K562 (cell line): ENCODE results near the gene MVP. TPM values are rescaled to one million over a fixed set of nuclear protein-coding genes. Genes with fewer than 3 reads are reported as not detected.

Experiments
- ATF7 ChIP-seq: fragments of 450-650 bp; IDR thresholded peaks from 2 replicates; pipeline ENCODE4 v1.7.1; 2014; ENCODE audit warnings: mild to moderate bottlenecking, moderate library complexity
- BDP1 ChIP-seq: IDR thresholded peaks from 3 replicates; pipeline ENCODE4 v1.6.1; 2011; ENCODE audit not compliant: insufficient read length, insufficient read depth
- CXXC5 ChIP-seq: fragments of 250-450 bp; sonication (Bioruptor Pico); IDR thresholded peaks from 2 replicates; pipeline ENCODE4 v1.8.0; 2022; ENCODE audit warnings: inconsistent platforms, mild to moderate bottlenecking, moderate library complexity
- ESRRA ChIP-seq: fragments of 450-650 bp; IDR thresholded peaks from 2 replicates; pipeline ENCODE4 v1.6.1; 2014; ENCODE audit warnings: low read depth, mild to moderate bottlenecking, moderate library complexity, borderline replicate concordance
- GATAD2B ChIP-seq: fragments of 450-650 bp; IDR thresholded peaks from 2 replicates; pipeline ENCODE4 v1.6.1; 2017; ENCODE audit warnings: mild to moderate bottlenecking, borderline replicate concordance
- HMG20A ChIP-seq: fragments of 450-650 bp; formaldehyde crosslinking; conservative IDR thresholded peaks from 2 replicates; pipeline ENCODE4 v1.4.0; 2020; ENCODE audit warnings: mild to moderate bottlenecking, mixed read lengths
- HNRNPK ChIP-seq: fragments of 200-400 bp; formaldehyde crosslinking; IDR thresholded peaks from one replicate; pipeline ENCODE4 v1.6.1; 2018; ENCODE audit warnings: mild to moderate bottlenecking, low read depth, low read length; ENCODE audit not compliant: poor library complexity, severe bottlenecking
- MCM7 ChIP-seq, 2 experiments: fragments of 450-650 bp; IDR thresholded peaks; 2 replicates each; pipeline ENCODE4 v1.6.1; 2016 to 2018
- NCOA4 ChIP-seq: fragments of 450-650 bp; IDR thresholded peaks from 2 replicates; pipeline ENCODE4 v1.6.1; 2018; ENCODE audit warnings: mild to moderate bottlenecking; ENCODE audit not compliant: partially characterized antibody
- POLR2AphosphoS5 ChIP-seq: IDR thresholded peaks from 2 replicates; pipeline ENCODE4 v1.6.1; 2011; ENCODE audit warnings: mild to moderate bottlenecking, low read depth, low read length, moderate library complexity; ENCODE audit not compliant: control insufficient read depth, insufficient read depth
- POLR2B ChIP-seq: fragments of 450-650 bp; IDR thresholded peaks from 2 replicates; pipeline ENCODE4 v1.6.1; 2018; ENCODE audit warnings: low read depth; ENCODE audit not compliant: partially characterized antibody
- SREBF1 ChIP-seq: fragments of 150-350 bp; IDR thresholded peaks from 2 replicates; pipeline ENCODE4 v1.6.1; 2014; ENCODE audit warnings: antibody characterized with exemption, low read depth, low read length, borderline replicate concordance
- TAF7 ChIP-seq: fragments of 450-650 bp; IDR thresholded peaks from 2 replicates; pipeline ENCODE4 v1.6.1; 2016; ENCODE audit warnings: missing genetic modification characterization, missing compliant biosample characterization
- TBL1XR1 ChIP-seq, 2 experiments: IDR thresholded peaks; 2 replicates each; pipeline ENCODE4 v1.6.1; 2012; ENCODE audit warnings: improper control_type of control experiment in 2 of 2, low read length in 2 of 2, mild to moderate bottlenecking in 1 of 2
- ZBTB8A ChIP-seq: fragments of 450-650 bp; IDR thresholded peaks from 2 replicates; pipeline ENCODE4 v1.6.1; 2018; ENCODE audit warnings: mild to moderate bottlenecking, moderate library complexity; ENCODE audit not compliant: partially characterized antibody
- ZFP1 ChIP-seq: fragments of 450-650 bp; formaldehyde crosslinking; IDR thresholded peaks from 2 replicates; pipeline ENCODE4 v1.4.0; 2020; ENCODE audit warnings: mild to moderate bottlenecking, mixed read lengths
- polyA plus RNA-seq, 8 experiments: library from polyadenylated mRNA; depleted of rRNA in 4 of 8; stranded (reverse) in 5 of 8; unstranded in 3 of 8; fragments of >200 nt; fragmentation: Nextera tagmentation in 2 of 8; fragmentation: Illumina TruSeq in 1 of 8; extraction: Ambion mirVana in 2 of 8; extraction: Trizol in 1 of 8; gene quantifications; 2 replicates each; pipeline versions ENCODE4 v1.2.1 to v1.2.3, GENCODE V29; 2011 to 2014; ENCODE audit warnings: inconsistent platforms in 1 of 8, missing spikeins in 1 of 8
- total RNA-seq, 7 experiments: library from RNA; depleted of rRNA in 6 of 7; stranded (reverse); fragments of >200 nt in 6 of 7; fragmentation: Illumina TruSeq in 2 of 7; extraction: Trizol in 2 of 7; gene quantifications; 2 replicates each; pipeline versions ENCODE4 v1.2.1 to v1.2.3, GENCODE V29; 2011 to 2021; ENCODE audit warnings: low replicate concordance in 1 of 7
- TF ChIP-seq, protein P1 (sequence below): sonication (generic); formaldehyde crosslinking; IDR thresholded peaks from 2 replicates; pipeline ENCODE4 v1.8.1; 2022; ENCODE audit warnings: missing genetic modification reagents
- TF ChIP-seq, protein P2 (sequence below), 2 experiments: fragments of 200-800 bp in 1 of 2; sonication (Bioruptor generic) in 1 of 2; sonication (generic) in 1 of 2; formaldehyde crosslinking in 1 of 2; IDR thresholded peaks in 1 of 2; conservative IDR thresholded peaks in 1 of 2; 2 replicates each; pipeline versions ENCODE4 v1.5.0 to v1.6.1; 2016 to 2020; ENCODE audit warnings: missing compliant biosample characterization in 1 of 2, missing genetic modification characterization in 1 of 2, missing genetic modification reagents in 1 of 2
- TF ChIP-seq, protein P3 (sequence below), 2 experiments: fragments of 450-650 bp; conservative IDR thresholded peaks; 2 replicates each; pipeline ENCODE4 v1.6.1; 2017; ENCODE audit warnings: mild to moderate bottlenecking in 2 of 2, moderate library complexity in 2 of 2
- TF ChIP-seq, protein P4 (sequence below): fragments of 450-650 bp; formaldehyde crosslinking; IDR thresholded peaks from 2 replicates; pipeline ENCODE4 v1.4.0; 2022; ENCODE audit warnings: missing genetic modification characterization

Gene MVP
- total and polyA plus RNA-seq, 9 of the 15 experiments (the other 6 are each of a cell fraction or from before 2014, with no cell fraction given), result 0.39 to 1.9 (median 0.76) TPM; not detected in 2

DNA sequence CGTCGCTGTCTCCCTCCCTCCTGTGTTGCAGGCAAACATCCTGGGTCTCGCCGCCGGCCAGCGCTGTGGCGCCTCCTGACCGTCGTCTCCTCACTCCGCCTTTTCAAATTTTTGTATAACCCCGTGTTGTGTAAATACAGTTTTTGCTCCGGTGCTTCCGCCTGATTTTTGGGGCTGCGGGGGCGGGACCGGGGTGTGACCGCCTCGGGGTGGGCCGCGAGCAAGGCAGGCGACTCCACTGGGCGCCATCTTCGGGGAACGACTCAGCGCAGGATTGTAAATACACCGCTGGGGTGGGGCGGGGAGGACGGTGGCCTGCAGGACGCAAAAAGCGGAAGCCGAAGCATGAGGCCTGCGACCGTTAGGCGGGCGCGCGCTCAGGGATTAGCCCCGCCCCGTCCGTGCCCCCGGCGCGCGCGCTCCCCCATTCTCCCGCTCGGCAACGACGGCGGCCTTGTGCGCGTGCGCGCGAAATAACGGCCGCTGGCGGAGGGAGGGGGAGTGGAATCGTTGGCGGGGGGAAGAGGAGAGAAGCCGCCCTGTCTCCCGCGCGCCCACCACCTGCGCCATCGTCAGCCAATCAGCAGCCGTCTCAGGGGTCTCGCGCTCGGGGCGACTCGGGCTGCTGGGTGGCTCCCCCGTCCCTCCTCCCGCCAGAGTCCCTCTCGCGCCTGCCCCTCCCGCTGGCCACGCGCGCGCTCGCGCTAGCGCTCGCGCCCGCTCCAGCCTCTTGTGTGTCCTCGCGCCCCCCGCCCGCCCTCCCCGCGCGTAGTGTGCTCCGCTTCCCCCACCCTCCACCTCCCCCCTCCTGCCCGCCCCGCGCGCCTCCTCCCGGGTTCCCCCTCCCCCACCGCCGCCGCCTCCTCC, 14.8 kb upstream of the MVP start (continued):
- TF ChIP-seq HNRNPK, result peak; percentile 86
- TF ChIP-seq, protein P1, sequence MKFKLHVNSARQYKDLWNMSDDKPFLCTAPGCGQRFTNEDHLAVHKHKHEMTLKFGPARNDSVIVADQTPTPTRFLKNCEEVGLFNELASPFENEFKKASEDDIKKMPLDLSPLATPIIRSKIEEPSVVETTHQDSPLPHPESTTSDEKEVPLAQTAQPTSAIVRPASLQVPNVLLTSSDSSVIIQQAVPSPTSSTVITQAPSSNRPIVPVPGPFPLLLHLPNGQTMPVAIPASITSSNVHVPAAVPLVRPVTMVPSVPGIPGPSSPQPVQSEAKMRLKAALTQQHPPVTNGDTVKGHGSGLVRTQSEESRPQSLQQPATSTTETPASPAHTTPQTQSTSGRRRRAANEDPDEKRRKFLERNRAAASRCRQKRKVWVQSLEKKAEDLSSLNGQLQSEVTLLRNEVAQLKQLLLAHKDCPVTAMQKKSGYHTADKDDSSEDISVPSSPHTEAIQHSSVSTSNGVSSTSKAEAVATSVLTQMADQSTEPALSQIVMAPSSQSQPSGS (CRISPR knock-in tag), result no peak
- TF ChIP-seq, protein P2, sequence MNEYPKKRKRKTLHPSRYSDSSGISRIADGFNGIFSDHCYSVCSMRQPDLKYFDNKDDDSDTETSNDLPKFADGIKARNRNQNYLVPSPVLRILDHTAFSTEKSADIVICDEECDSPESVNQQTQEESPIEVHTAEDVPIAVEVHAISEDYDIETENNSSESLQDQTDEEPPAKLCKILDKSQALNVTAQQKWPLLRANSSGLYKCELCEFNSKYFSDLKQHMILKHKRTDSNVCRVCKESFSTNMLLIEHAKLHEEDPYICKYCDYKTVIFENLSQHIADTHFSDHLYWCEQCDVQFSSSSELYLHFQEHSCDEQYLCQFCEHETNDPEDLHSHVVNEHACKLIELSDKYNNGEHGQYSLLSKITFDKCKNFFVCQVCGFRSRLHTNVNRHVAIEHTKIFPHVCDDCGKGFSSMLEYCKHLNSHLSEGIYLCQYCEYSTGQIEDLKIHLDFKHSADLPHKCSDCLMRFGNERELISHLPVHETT (CRISPR knock-in tag; conservative IDR thresholded peaks at IDR 0.05 in 1 of 2, IDR thresholded peaks at IDR 0.05 in 1 of 2), result peak in 1 of 2 experiments; percentile 97; a peak in 2 of 4 replicates
- TF ChIP-seq TBL1XR1 (IDR thresholded peaks at IDR 0.05; ENCODE audit: low read length in 2 of 2), result peak; percentile 64 to 89; a peak in 3 of 4 replicates
- TF ChIP-seq ESRRA, result peak; percentile 57; the same call in 1 of the 2 replicates
- TF ChIP-seq BDP1, result no peak
- TF ChIP-seq CXXC5 (CRISPR knock-in tag), result peak; percentile 95
- no peak for TF ChIP-seq HMG20A
- TF ChIP-seq NCOA4, result no peak
- TF ChIP-seq POLR2AphosphoS5, result peak; percentile 78; the same call in 1 of the 2 replicates
- TF ChIP-seq ZFP1 (CRISPR knock-in tag), result 0 out of 2 replicates have a peak, but pooled peaks have one; percentile 32
- TF ChIP-seq GATAD2B, result peak; percentile 69; the same call in 1 of the 2 replicates
- TF ChIP-seq, protein P3, sequence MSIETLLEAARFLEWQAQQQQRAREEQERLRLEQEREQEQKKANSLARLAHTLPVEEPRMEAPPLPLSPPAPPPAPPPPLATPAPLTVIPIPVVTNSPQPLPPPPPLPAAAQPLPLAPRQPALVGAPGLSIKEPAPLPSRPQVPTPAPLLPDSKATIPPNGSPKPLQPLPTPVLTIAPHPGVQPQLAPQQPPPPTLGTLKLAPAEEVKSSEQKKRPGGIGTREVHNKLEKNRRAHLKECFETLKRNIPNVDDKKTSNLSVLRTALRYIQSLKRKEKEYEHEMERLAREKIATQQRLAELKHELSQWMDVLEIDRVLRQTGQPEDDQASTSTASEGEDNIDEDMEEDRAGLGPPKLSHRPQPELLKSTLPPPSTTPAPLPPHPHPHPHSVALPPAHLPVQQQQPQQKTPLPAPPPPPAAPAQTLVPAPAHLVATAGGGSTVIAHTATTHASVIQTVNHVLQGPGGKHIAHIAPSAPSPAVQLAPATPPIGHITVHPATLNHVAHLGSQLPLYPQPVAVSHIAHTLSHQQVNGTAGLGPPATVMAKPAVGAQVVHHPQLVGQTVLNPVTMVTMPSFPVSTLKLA (conservative IDR thresholded peaks at IDR 0.05), result peak; percentile 86 to 93
- no peak for TF ChIP-seq MCM7 (IDR thresholded peaks at IDR 0.05)
- peak; percentile 81 for TF ChIP-seq TAF7 (tag)
- no peak for TF ChIP-seq SREBF1
- TF ChIP-seq, protein P4, sequence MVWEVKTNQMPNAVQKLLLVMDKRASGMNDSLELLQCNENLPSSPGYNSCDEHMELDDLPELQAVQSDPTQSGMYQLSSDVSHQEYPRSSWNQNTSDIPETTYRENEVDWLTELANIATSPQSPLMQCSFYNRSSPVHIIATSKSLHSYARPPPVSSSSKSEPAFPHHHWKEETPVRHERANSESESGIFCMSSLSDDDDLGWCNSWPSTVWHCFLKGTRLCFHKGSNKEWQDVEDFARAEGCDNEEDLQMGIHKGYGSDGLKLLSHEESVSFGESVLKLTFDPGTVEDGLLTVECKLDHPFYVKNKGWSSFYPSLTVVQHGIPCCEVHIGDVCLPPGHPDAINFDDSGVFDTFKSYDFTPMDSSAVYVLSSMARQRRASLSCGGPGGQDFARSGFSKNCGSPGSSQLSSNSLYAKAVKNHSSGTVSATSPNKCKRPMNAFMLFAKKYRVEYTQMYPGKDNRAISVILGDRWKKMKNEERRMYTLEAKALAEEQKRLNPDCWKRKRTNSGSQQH (CRISPR knock-in tag), result peak; percentile 76
- TF ChIP-seq ATF7, result peak; percentile 83
- TF ChIP-seq ZBTB8A, result no peak
- peak; percentile 90 for TF ChIP-seq POLR2B
